Keratinocyte (primary cell): ENCODE data around the gene TMEM244. TPM values are rescaled to one million over a fixed set of nuclear protein-coding genes. Genes with fewer than 3 reads are reported as not detected.

Experiments used
- DNase-seq: peaks from one replicate; pipeline ENCODE4 v3.0.0-alpha.2; 2011; ENCODE audit warnings: low read depth, missing footprints, low spot score
- FAIRE-seq: peaks from 2 replicates; lab custom pipeline; 2011; peaks lifted over from hg19 to GRCh38; lab: Jason Lieb, UNC
- H2AFZ ChIP-seq: 2 replicates; pipeline ENCODE4 v1.6.0; 2012; ENCODE audit warnings: low read length, control low read depth, inconsistent platforms; ENCODE audit not compliant: control insufficient read depth
- H3K27ac ChIP-seq: 2 replicates; pipeline ENCODE4 v1.5.1; 2011; ENCODE audit warnings: low read length; ENCODE audit not compliant: control insufficient read depth, insufficient read depth
- H3K27me3 ChIP-seq: 3 replicates; pipeline ENCODE4 v1.6.0; 2011; ENCODE audit warnings: low read length; ENCODE audit not compliant: control insufficient read depth, insufficient read depth; ENCODE audit errors: extremely low read depth
- H3K36me3 ChIP-seq, 2 experiments: 2 replicates in 1 of 2; 3 replicates in 1 of 2; pipeline ENCODE4 v1.5.1; 2011; ENCODE audit warnings: low read length in 2 of 2, mild to moderate bottlenecking in 1 of 2; ENCODE audit not compliant: control insufficient read depth in 2 of 2, insufficient read depth in 2 of 2; ENCODE audit errors: extremely low read depth in 1 of 2
- H3K4me1 ChIP-seq: 3 replicates; pipeline ENCODE4 v1.5.1; 2011; ENCODE audit warnings: low read length; ENCODE audit not compliant: control insufficient read depth, insufficient read depth; ENCODE audit errors: extremely low read depth
- H3K4me2 ChIP-seq: 3 replicates; pipeline ENCODE4 v1.6.0; 2011; ENCODE audit warnings: low read depth, low read length; ENCODE audit not compliant: control insufficient read depth, insufficient read depth; ENCODE audit errors: extremely low read depth
- H3K4me3 ChIP-seq, 3 experiments: fragments of 200-600 bp in 1 of 3; sonication (generic) in 1 of 3; 2 replicates in 2 of 3; 3 replicates in 1 of 3; pipeline ENCODE4 v1.5.1; 2011 to 2016; ENCODE audit warnings: low read length in 3 of 3, mild to moderate bottlenecking in 3 of 3, control low read depth in 2 of 3, inconsistent platforms in 1 of 3, low read depth in 1 of 3, mixed read lengths in 1 of 3, mixed run types in 1 of 3, moderate library complexity in 1 of 3; ENCODE audit not compliant: control insufficient read depth in 2 of 3, insufficient read depth in 2 of 3; ENCODE audit errors: extremely low read depth in 1 of 3
- H3K79me2 ChIP-seq: 2 replicates; pipeline ENCODE4 v1.6.0; 2012; ENCODE audit warnings: low read length; ENCODE audit not compliant: control insufficient read depth, insufficient read depth
- H3K9ac ChIP-seq: 3 replicates; pipeline ENCODE4 v1.6.0; 2011; ENCODE audit warnings: low read length; ENCODE audit not compliant: control insufficient read depth, insufficient read depth; ENCODE audit errors: extremely low read depth
- H3K9me1 ChIP-seq: 3 replicates; pipeline ENCODE4 v1.6.0; 2011; ENCODE audit warnings: low read length; ENCODE audit not compliant: control insufficient read depth, insufficient read depth; ENCODE audit errors: extremely low read depth
- H3K9me3 ChIP-seq: 2 replicates; pipeline ENCODE4 v1.5.1; 2012; ENCODE audit warnings: low read depth, low read length; ENCODE audit not compliant: control insufficient read depth
- H4K20me1 ChIP-seq: 3 replicates; pipeline ENCODE4 v1.6.0; 2011; ENCODE audit warnings: low read length; ENCODE audit not compliant: control insufficient read depth, insufficient read depth; ENCODE audit errors: extremely low read depth
- CTCF ChIP-seq, 3 experiments: IDR thresholded peaks in 1 of 3; conservative IDR thresholded peaks in 1 of 3; optimal IDR thresholded peaks in 1 of 3; 2 replicates in 2 of 3; 3 replicates in 1 of 3; pipeline versions ENCODE3 to v1.5.1; 2011; ENCODE audit warnings: low read length in 3 of 3, mild to moderate bottlenecking in 3 of 3, moderate library complexity in 2 of 3, control low read depth in 1 of 3, inconsistent platforms in 1 of 3; ENCODE audit not compliant: insufficient read depth in 2 of 3; ENCODE audit errors: extremely low read depth in 1 of 3
- EZH2 ChIP-seq: IDR thresholded peaks from one replicate; pipeline ENCODE4 v1.6.1; 2012; ENCODE audit warnings: inconsistent platforms, mild to moderate bottlenecking, low read length, moderate library complexity
- dilution Hi-C: fragments of 300-500 bp; cut with MboI; formaldehyde crosslinking; loops from one replicate; pipeline ENCODE4 v1.7.0; 2020; ENCODE audit warnings: low sequenced_read_pairs; ENCODE audit not compliant: extremely low pct_ligation_motif_present
- polyA plus RNA-seq, 5 experiments: library from polyadenylated mRNA; depleted of rRNA in 3 of 5; stranded (reverse) in 3 of 5; stranded (forward) in 1 of 5; unstranded in 1 of 5; fragments of >200 nt; gene quantifications; 1 replicate in 1 of 5; 2 replicates in 3 of 5; 3 replicates in 1 of 5; pipeline versions ENCODE4 v1.2.1 to v1.2.3, GENCODE V29; 2011 to 2012; ENCODE audit warnings: missing spikeins in 2 of 5, low read depth in 1 of 5, low replicate concordance in 1 of 5

The TMEM244 gene
- polyA plus RNA-seq, 1 donor (not counting 4 experiments of a cell fraction or from before 2014, with no cell fraction given) = 0.12 TPM

DNA sequence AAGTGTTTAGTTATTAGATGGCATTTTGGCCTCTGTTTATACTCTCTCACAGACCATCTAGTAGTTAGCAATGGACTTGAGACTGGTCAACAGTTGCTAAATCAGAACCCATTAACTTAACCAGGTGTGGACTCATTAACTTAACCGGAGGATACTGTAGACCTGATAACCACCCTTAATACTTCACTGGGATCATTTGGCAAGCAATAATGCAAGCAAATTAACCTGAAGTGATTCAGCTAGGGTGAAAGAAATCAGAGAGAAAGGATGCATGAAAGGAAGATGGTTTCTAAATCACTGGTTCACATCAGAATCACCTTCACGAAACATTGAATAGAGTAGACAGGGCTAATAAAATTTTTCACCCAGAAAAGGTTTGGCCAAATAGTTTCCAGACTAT lies 73.3 kb downstream of the TMEM244 start:
- Histone ChIP-seq H3K4me1 (no peaks in the 10 kb centered on the region), H3K27ac (no peak overlapping the region), H3K79me2 (no peaks in the 10 kb centered on the region), H3K4me3 (no peak overlapping the region), H3K9me1 (no peaks in the 10 kb centered on the region), H3K27me3 (no peaks in the 10 kb centered on the region), H2AFZ (no peak overlapping the region), H3K9ac (no peak overlapping the region), H3K36me3 (no peaks in the 10 kb centered on the region), H3K4me2 (no peak overlapping the region), H4K20me1 (no peaks in the 10 kb centered on the region), H3K9me3 (no peaks in the 10 kb centered on the region)
- no peak for TF ChIP-seq CTCF (optimal IDR thresholded peaks at IDR 0.05 in 1 of 3, IDR thresholded peaks at IDR 0.05 in 1 of 3, conservative IDR thresholded peaks at IDR 0.05 in 1 of 3; ENCODE audit: extremely low read depth in 1 of 3, insufficient read depth in 2 of 3, low read length in 3 of 3)
- TF ChIP-seq EZH2 = no peak
- FAIRE-seq (no peak), DNase-seq (no peak)
- dilution Hi-C loops = no loop called here

DNA sequence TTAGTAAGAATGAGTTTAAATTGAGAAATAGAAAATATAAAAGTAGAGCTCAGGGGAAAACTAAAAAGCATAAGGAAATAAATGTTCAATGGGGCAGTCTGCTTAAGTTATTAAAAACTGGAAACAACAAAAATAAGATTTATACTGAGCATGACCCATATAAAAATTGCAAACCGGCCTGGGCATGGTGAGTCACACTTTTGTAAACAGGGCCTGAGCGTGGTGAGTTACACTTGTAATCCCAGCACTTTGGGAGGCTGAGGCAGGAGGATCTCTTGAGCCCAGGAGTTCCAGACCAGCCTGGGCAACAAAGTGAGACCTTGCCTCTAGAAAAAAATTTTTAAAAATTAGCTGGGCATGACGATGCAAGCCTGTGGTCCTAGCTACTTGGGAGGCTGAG lies 74.6 kb downstream of the TMEM244 start:
- no peaks in the 10 kb centered on the region for H3K9me3 ChIP-seq
- no peak for FAIRE-seq
- H3K4me2 ChIP-seq = no peak overlapping the region
- TF ChIP-seq CTCF (optimal IDR thresholded peaks at IDR 0.05 in 1 of 3, IDR thresholded peaks at IDR 0.05 in 1 of 3, conservative IDR thresholded peaks at IDR 0.05 in 1 of 3; ENCODE audit: extremely low read depth in 1 of 3, insufficient read depth in 2 of 3, low read length in 3 of 3) = no peak
- no peak for TF ChIP-seq EZH2
- no peaks in the 10 kb centered on the region for H3K79me2 ChIP-seq
- H3K9me1 ChIP-seq = no peaks in the 10 kb centered on the region
- H3K4me1 ChIP-seq = no peaks in the 10 kb centered on the region
- H3K4me3 ChIP-seq = no peak overlapping the region
- dilution Hi-C loops = no loop called here
- no peak overlapping the region for H3K27ac ChIP-seq
- no peak overlapping the region for H3K9ac ChIP-seq
- no peak overlapping the region for H2AFZ ChIP-seq
- DNase-seq = no peak
- no peaks in the 10 kb centered on the region for H3K27me3 ChIP-seq
- H4K20me1 ChIP-seq = no peaks in the 10 kb centered on the region
- no peaks in the 10 kb centered on the region for H3K36me3 ChIP-seq
